ENCODE data around the gene FANK1.

DNA sequence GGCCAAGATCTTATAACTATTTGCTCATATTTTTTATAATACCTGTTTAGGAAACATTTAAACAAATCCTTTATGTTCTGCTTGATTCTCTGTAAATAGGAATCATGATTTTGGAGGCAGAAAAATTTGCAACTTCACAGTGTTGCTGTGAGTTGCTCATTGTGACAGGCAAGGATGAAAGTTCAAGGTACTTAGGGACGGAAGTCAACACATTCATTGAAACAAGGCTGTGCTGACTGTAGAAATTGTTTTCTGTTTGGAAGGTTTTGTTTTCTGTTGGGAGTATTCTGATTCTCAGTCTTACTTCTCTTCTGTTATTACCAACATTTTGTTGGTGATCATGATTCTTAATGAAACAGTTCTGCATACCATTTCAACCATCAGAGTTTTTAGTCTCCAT, 54.9 kb downstream of the FANK1 start:
- TF ChIP-seq POLR2AphosphoS5 (IDR thresholded peaks at IDR 0.05; ENCODE audit: low read depth) (no peak), CTCF (IDR thresholded peaks at IDR 0.05; ENCODE audit: insufficient read depth, low read length) (no peak), GABPA (IDR thresholded peaks at IDR 0.05; ENCODE audit: low read depth) (no peak), SPI1 (IDR thresholded peaks at IDR 0.05; ENCODE audit: borderline replicate concordance, low read depth) (no peak)

All from HL-60 (cell line).